ENCODE data around the gene BTBD9. TPM values are rescaled to one million over a fixed set of nuclear protein-coding genes. Genes with fewer than 3 reads are reported as not detected.

Gene BTBD9
- total RNA-seq, 1 donor from 2014 or later = 49.7 TPM

DNA sequence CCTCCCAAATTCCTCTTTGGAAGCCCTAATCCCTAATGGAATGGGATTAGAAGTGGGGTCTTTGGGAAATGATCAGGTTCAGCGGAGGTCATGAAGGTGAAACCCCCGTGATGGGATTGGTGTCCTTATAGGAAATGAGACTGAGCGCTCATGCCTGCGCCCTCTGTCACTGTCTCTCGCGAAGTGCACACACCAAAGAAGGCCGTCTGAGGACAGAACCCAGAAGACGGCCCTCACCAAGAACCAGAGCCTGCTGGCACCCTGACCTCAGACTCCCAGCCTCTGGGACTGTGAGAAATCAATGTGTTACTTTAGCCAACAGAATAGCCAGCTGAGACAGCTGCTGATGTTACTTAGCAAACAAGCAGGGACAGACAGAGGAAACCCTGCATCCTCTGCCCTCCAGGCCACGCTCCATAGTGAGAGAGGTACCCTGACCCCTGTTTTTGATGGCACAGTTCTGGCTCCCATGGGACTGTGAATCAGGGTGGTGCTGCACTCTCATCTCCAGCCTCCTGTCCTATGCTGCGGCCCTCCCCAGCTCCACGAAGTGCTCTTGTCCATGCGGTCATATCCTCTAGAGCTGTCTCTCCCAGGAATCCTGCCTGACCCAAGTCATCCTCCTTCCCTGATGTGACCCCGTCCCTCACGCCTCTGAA, 450.9 kb downstream of the BTBD9 start:
- ATAC-seq (no peak), DNase-seq (no peak)
- intact Hi-C loops (cut with DNase I) = no loop called here
- Histone ChIP-seq H3K4me1 (no peaks in the 10 kb centered on the region), H3K27ac (no peak overlapping the region), H3K27me3 (ENCODE audit: low read depth) (no peaks in the 10 kb centered on the region), H3K4me3 (no peak overlapping the region), H3K9me3 (no peaks in the 10 kb centered on the region), H3K36me3 (peaks cover 7% of the 10 kb centered on the region)
- TF ChIP-seq, protein P1, sequence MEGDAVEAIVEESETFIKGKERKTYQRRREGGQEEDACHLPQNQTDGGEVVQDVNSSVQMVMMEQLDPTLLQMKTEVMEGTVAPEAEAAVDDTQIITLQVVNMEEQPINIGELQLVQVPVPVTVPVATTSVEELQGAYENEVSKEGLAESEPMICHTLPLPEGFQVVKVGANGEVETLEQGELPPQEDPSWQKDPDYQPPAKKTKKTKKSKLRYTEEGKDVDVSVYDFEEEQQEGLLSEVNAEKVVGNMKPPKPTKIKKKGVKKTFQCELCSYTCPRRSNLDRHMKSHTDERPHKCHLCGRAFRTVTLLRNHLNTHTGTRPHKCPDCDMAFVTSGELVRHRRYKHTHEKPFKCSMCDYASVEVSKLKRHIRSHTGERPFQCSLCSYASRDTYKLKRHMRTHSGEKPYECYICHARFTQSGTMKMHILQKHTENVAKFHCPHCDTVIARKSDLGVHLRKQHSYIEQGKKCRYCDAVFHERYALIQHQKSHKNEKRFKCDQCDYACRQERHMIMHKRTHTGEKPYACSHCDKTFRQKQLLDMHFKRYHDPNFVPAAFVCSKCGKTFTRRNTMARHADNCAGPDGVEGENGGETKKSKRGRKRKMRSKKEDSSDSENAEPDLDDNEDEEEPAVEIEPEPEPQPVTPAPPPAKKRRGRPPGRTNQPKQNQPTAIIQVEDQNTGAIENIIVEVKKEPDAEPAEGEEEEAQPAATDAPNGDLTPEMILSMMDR (IDR thresholded peaks at IDR 0.05) = no peak

DNA sequence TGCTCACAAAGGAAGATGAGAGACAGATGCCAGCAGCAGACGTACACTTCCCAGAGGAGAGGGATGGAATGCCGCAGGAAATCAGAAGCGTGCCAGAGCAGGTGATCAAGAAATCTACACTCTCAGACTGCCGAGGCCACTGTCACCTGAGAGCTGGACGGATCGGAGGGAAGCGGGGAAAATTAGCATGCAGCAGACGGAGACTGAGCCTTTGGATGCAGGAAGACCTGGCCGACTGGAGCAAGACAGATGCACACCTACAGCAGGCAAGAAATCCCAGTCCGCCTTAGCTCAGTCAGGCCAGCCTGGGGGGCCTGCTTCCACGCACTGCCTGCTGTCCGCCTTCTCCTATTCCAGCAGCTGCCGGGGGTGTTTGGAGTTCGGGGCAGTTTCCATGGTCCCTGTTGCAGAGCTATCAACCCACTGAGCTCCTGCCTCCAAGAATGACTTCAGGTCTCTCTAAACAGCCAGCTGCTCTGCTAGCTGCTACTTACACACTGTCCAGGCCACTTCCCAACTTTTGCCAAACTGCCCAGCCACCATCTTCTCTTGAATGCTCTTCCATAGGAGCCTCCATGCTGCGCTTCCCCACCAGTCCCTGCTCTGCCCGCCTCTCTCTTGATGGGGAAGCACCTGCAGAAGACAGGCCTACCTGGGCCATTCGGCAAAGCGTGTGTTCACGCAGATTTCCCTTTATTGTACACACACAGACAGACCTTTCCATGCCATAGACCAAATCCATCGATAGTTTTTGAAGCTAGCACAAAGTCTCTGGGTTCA, 451.7 kb downstream of the BTBD9 start:
- intact Hi-C loops (cut with DNase I) = no loop called here
- H3K9me3 ChIP-seq = no peaks in the 10 kb centered on the region
- TF ChIP-seq, protein P1 (IDR thresholded peaks at IDR 0.05) = no peak
- H3K4me3 ChIP-seq = no peak overlapping the region
- no peaks in the 10 kb centered on the region for H3K4me1 ChIP-seq
- no peaks in the 10 kb centered on the region for H3K27me3 ChIP-seq (ENCODE audit: low read depth)
- ATAC-seq = no peak
- no peak overlapping the region for H3K27ac ChIP-seq
- DNase-seq = no peak
- peaks cover 8% of the 10 kb centered on the region for H3K36me3 ChIP-seq

DNA sequence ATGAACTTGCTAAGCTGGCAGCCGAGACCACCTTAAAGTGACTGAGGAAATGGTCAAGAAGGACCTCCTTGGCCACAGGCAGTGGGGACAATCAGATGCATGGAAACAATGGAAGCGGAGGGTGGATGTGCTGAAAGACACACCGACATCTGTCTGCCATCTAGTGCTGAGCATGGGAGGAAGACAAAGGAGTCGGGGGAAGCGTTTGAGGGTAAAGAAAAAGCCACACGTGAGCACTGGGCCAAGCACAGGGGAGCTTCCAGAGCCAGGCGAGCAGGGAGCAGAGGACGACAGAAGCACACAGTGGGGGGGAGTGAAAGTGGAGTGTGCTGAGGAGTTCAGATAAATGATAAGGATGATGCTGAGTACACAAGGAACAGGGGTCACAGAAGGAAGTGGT, 452.4 kb downstream of the BTBD9 start:
- H3K27ac ChIP-seq = no peak overlapping the region
- H3K4me1 ChIP-seq = no peaks in the 10 kb centered on the region
- H3K4me3 ChIP-seq = no peak overlapping the region
- H3K9me3 ChIP-seq = no peaks in the 10 kb centered on the region
- H3K27me3 ChIP-seq (ENCODE audit: low read depth) = no peaks in the 10 kb centered on the region
- ATAC-seq (no peak), DNase-seq (no peak)
- TF ChIP-seq, protein P1 (IDR thresholded peaks at IDR 0.05) = no peak
- intact Hi-C loops (cut with DNase I) = no loop called here
- H3K36me3 ChIP-seq = peaks cover 7% of the 10 kb centered on the region

DNA sequence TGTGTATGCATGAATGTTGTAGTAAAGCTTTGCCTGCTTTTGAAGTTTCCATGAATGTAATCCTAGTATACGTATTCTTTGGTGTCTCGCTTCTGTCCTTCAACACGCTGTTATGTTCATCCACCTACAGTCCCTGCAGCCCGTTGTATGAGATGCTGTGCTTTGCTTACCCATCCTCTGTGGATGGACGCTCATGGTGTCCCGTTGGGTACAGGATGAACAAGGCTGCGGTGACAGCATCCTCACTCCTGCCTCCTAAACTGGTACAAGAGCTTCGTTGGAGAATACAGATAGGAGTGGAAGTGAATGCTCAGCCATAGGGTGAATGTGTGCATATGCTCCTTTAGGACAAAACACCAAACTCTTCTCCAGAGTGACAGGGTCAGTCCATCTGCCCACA, 454.0 kb downstream of the BTBD9 start:
- ATAC-seq (no peak), DNase-seq (no peak)
- Histone ChIP-seq H3K4me1 (no peaks in the 10 kb centered on the region), H3K27me3 (ENCODE audit: low read depth) (no peaks in the 10 kb centered on the region), H3K4me3 (no peak overlapping the region), H3K27ac (no peak overlapping the region), H3K36me3 (peaks cover 4% of the 10 kb centered on the region), H3K9me3 (no peaks in the 10 kb centered on the region)
- TF ChIP-seq, protein P1 (IDR thresholded peaks at IDR 0.05) = no peak
- intact Hi-C loops (cut with DNase I) = no loop called here

DNA sequence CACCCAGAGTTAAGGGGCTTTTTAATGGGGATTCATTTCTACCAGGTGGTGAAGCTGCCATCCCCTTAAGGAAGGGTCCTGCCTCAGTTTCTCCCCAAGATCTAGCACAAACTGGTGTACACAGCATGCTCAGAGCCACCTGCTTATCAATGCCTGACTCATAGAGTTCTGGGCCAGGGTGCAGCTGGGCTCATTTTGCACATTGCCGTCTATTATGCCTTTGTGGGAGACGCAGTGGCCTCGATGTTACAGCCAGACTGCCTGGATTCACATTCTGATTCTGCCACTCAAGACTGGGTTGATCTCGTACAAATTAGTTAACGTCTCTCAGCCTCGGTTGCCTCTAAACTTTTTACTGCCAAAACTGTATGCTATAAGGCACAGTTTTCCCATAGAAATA, 454.5 kb downstream of the BTBD9 start:
- TF ChIP-seq, protein P1 (IDR thresholded peaks at IDR 0.05) = no peak
- H3K4me1 ChIP-seq = no peaks in the 10 kb centered on the region
- ATAC-seq = no peak
- peaks cover 4% of the 10 kb centered on the region for H3K36me3 ChIP-seq
- no peak for DNase-seq
- H3K27me3 ChIP-seq (ENCODE audit: low read depth) = no peaks in the 10 kb centered on the region
- H3K27ac ChIP-seq = no peak overlapping the region
- H3K9me3 ChIP-seq = no peaks in the 10 kb centered on the region
- intact Hi-C loops (cut with DNase I) = no loop called here
- H3K4me3 ChIP-seq = no peak overlapping the region
